Caki2 (cell line): ENCODE results near the gene ALG12. TPM values are rescaled to one million over a fixed set of nuclear protein-coding genes. Genes with fewer than 3 reads are reported as not detected.
"Not testable (repeated sequence)": the region's sequence is repeated elsewhere in the genome, so short reads cannot be mapped to it uniquely, and the experiment has no call there.

Experiments
- DNase-seq: peaks from one replicate; pipeline ENCODE4 v3.0.0-alpha.2; 2015; ENCODE audit warnings: low read depth
- in situ Hi-C: cut with HindIII; loops from 2 replicates; pipeline ENCODE4 v1.10.0; 2016; ENCODE audit warnings: low sequenced_read_pairs, low pct_unique_long_range_greater_than_20kb, mixed read lengths
- total RNA-seq: library from RNA; depleted of rRNA; stranded (reverse); fragments of >200 nt; shearing (Covaris generic); gene quantifications from 2 replicates; pipeline ENCODE4 v1.2.3, GENCODE V29; 2014; ENCODE audit warnings: low replicate concordance

The ALG12 gene
- total RNA-seq, 1 experiment from 2014 or later = 45.1 TPM

DNA sequence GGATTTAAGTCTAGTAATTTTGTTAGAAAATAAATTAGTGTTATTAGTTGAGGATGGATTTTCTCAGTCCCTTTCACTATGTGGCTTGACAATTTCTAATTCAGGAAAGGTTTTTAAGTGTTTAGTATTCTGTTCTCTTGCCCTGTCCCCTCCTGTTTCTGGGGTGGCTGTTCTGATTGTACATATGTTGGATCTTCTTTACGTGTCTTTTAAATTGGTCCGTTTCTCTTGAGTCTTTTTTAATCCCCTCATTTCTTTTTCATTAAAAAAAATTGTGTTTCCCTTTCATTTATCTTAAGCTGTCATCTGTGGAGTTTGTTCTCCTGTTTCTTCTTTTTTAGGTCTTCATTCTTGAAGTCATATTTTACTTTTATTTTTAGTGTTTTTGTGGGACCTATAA is 52.1 kb downstream of the ALG12 start:
- no peak for DNase-seq
- in situ Hi-C loops = no loop called here

DNA sequence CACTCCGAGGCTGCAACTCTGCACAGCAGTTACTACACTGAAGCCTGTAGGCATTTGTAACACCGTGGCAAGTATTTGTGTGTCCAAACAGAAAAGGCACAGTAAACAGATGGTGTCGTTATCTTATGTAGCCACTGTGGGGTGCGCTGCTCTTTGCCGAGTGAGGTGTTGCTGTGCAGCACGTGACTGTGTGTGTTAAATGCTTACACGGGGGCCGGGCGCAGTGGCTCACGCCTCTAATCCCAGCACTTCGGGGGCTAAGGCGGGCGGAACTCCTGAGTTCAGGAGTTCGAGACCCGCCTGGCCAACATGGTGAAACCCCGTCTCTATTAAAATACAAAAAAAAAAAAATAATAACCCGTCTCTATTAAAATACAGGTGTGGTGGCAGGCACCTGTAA is 53.1 kb downstream of the ALG12 start:
- in situ Hi-C loops = no loop called here
- no peak for DNase-seq

DNA sequence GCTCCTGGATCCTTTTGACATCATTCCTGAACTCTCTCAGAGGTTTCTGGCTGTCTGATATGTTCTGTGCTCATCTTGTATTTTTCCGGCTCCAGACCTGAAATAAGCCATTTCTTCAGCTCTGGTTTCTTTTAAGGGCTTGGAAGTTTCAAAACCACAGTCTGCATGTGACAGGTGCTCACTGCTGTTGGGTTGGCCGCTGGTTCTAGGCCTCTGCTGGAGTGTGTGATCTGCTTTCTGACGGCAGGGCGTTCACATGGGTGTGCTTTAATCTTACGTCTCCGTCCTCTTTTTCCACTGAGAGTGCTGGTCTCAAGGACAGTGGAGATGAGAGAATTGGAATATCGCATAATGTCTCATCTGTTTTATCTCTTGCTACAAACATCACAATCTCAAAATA is 54.3 kb downstream of the ALG12 start:
- in situ Hi-C loops = no loop called here
- DNase-seq = no peak

GRCh38 chr22:49862496-49862776 is 55.8 kb downstream of the ALG12 start:
- in situ Hi-C loops = no loop called here
- DNase-seq = no peak

DNA sequence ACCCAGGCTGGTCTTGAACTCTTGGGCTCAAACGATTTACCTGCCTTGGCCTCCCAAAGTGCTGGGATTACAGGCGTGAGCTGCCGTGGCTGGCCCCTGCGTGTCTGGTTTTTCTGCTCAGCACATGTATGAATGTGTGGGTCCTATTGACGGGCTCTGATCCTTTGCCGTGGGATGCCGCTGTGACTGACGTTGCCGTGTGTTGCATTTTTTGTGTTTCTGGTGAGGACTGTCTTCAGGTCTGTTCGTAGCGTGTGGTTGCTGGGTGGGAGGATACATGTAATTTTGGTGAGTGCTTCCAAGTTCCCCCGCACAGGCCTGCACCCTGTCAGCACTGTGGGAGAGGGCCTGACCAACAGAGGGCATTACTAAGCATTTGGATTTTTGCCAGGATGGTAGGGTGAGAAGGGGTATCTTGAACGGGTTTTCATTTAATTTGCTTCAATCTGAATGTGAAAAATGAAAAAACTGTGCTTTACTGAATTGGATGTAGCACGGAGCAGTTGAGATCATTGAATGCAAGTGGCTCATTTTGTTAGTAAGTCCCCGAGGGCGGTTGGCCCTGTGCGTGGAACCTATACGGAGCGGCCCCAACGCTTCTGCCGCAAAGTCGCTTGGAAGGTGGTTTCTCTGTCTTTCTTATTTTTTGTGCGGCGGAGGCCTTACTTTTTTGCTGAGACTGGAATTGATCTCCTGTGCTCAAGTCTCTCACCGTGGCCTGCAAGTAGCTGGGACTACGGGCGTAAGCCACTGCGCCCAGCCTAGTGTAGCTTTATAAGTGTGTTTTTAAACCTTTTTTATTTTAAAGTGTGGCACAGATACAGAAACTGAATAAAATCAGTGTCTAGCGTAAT is 56.4 kb downstream of the ALG12 start:
- no peak for DNase-seq
- in situ Hi-C loops = no loop called here

DNA sequence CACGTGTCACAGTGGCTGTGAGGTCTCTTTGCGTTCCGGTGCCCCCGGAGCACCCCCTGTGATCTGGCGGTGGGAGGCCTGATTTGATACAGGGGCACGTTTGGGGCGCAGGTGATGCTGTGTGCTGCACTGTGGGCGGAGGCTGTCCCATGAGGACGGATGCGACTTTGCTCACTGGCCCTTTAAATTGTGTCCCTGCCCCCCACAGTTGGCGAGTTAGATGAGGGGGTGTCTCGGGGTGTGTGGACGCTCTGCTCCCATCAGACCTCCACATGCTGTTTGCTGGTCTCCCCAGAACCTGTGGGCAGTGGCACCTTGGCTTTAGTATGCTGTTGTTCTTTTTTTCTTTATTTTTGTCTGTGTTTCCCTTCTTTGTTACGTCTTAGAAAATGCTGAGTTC is 59.4 kb downstream of the ALG12 start:
- in situ Hi-C loops = no loop called here
- DNase-seq = no peak

DNA sequence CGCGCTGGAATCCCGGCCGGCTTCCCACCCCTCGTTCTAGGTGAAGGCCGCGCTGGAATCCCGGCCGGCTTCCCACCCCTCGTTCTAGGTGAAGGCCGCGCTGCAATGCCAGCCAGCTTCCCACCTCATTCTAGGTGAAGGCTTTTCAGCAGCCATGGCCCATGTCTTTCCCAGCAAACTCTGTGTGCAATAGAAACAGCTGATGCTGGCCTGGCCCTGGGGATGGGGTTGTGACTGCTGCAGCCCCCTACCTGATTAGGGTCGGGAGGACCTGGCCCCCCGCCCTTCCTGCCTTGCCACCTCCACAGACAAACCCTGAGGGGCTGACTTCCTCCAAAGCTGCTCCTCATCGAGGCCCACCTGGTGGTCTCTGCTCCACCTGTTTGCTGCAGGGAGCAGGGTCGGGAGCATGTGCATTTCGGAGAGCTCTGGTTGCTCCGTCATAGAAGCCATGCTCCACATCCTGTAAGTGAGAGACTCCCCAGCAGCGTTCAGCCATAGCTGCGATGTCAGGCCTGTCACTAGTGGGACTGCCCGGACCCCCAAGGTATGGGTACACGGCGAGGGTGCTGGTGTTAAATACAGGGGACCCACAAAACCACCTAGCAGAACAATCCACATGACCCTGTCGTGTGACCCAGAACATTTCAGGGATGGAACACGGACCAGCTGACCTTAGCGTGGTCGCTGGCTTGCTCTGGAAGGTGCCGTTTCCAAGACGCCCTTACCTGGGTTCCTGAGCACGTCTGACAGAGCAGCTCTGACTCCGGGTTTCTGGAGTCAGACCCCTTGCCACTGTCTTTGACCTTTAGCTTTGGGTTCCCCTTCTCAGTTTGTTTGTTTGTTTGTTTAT is 61.2 kb downstream of the ALG12 start:
- in situ Hi-C loops = no loop called here

GRCh38 chr22:49856343-49856742 is 61.9 kb downstream of the ALG12 start:
- DNase-seq = no peak
- in situ Hi-C loops = no loop called here

More for the DNA sequence above, 61.2 kb downstream of the ALG12 start:
- DNase-seq = no peak

GRCh38 chr22:49855251-49855911 is 62.9 kb downstream of the ALG12 start:
- in situ Hi-C loops = no loop called here
- DNase-seq = no peak

- peak; percentile 40 for DNase-seq
- in situ Hi-C loops = no loop called here
Measured at GRCh38 chr22:49853981-49854831, 64.0 kb downstream of the ALG12 start.

- in situ Hi-C loops = no loop called here
- peak; percentile 99 for DNase-seq
Measured at GRCh38 chr22:49852898-49853894, 65.0 kb downstream of the ALG12 start, which contains the start of gene ZBED4. Gene ZBED4 (plus strand): TSS chr22:49853844. CDS start chr22:49883663, 29,819 bp downstream.

DNA sequence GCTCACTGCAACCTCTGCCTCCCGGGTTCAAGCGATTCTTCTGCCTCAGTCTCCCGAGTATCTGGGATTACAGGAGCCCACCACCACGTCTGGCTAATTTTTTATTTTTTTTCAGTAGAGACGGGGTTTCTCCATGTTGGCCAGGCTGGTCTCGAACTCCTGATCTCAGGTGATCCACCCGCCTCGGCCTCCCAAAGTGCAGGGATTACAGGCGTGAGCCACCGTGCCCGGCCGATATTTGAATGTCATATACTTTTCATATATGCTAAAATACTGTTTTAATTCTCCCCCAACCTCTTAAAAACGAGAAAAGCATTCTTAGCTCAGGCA is 65.7 kb downstream of the ALG12 start:
- in situ Hi-C loops, DNase-seq: not testable (repeated sequence)

GRCh38 chr22:49850959-49851802 is 67.1 kb downstream of the ALG12 start:
- in situ Hi-C loops = no loop called here
- DNase-seq = no peak
